ENCODE results near the gene SLC26A6. TPM values are rescaled to one million over a fixed set of nuclear protein-coding genes. Genes with fewer than 3 reads are reported as not detected.

The SLC26A6 gene
- total and polyA plus RNA-seq, 11 donors: 6.7 to 14.6 (median 9.9) TPM

- TF ChIP-seq POLR2A (IDR thresholded peaks at IDR 0.05): no peak
- no peak for TF ChIP-seq CTCF (IDR thresholded peaks at IDR 0.05)
- peak in 1 of 4 donors; percentile 13 for ATAC-seq
- intact Hi-C loops (cut with DNase I): no loop called here
- H3K4me1 ChIP-seq: no peaks in the 10 kb centered on the region
- WGBS, 4 donors: 91 to 94% (median 93%) methylated on average over 9 of the region's 9 CpGs
- peaks cover 0 to 67% (median 61%) of the 10 kb centered on the region in 9 donors for H3K36me3 ChIP-seq
- H3K27ac ChIP-seq: no peak overlapping the region
- H3K4me3 ChIP-seq: no peak overlapping the region
- no peak for DNase-seq
- no peaks in the 10 kb centered on the region for H3K27me3 ChIP-seq
- no peaks in the 10 kb centered on the region for H3K9me3 ChIP-seq
Observed at GRCh38 chr3:48674505-48674904, 39.2 kb upstream of the SLC26A6 start.

GRCh38 chr3:48672522-48672921 is 37.3 kb upstream of the SLC26A6 start:
- Histone ChIP-seq H3K4me1 (no peaks in the 10 kb centered on the region), H3K4me3 (no peak overlapping the region), H3K36me3 (peaks cover 0 to 47% (median 41%) of the 10 kb centered on the region in 9 donors), H3K27ac (no peak overlapping the region), H3K9me3 (no peaks in the 10 kb centered on the region), H3K27me3 (no peaks in the 10 kb centered on the region)
- no peak for DNase-seq
- 42 to 47% (median 43%) methylated on average over 1 of the region's 1 CpG for WGBS, 4 donors
- intact Hi-C loops (cut with DNase I): no loop called here
- no peak for TF ChIP-seq CTCF (IDR thresholded peaks at IDR 0.05)
- no peak for TF ChIP-seq POLR2A (IDR thresholded peaks at IDR 0.05)
- ATAC-seq: no peak

- TF ChIP-seq CTCF (IDR thresholded peaks at IDR 0.05) (no peak), POLR2A (IDR thresholded peaks at IDR 0.05) (no peak)
- H3K9me3 ChIP-seq: no peaks in the 10 kb centered on the region
- DNase-seq (no peak), ATAC-seq (no peak)
- 84 to 90% (median 87%) methylated on average over 4 of the region's 4 CpGs for WGBS, 4 donors
- H3K36me3 ChIP-seq: peaks cover 0 to 6% (median 0%) of the 10 kb centered on the region in 9 donors
- no peak overlapping the region for H3K27ac ChIP-seq
- no peak overlapping the region for H3K4me3 ChIP-seq
- peaks cover 0 to 33% (median 6%) of the 10 kb centered on the region in 9 donors for H3K27me3 ChIP-seq
- peaks cover 0 to 33% (median 14%) of the 10 kb centered on the region in 12 donors for H3K4me1 ChIP-seq
- intact Hi-C loops (cut with DNase I): no loop called here
Observed at GRCh38 chr3:48664929-48665328, 29.7 kb upstream of the SLC26A6 start.

GRCh38 chr3:48664313-48664644 is 29.0 kb upstream of the SLC26A6 start:
- H3K4me3 ChIP-seq: peak overlapping the region in 9 of 12 donors; percentile 53 to 69 (median 61)
- intact Hi-C loops (cut with DNase I): no loop called here
- peaks cover 0 to 6% (median 0%) of the 10 kb centered on the region in 9 donors for H3K36me3 ChIP-seq
- H3K27ac ChIP-seq: peak overlapping the region in 4 of 12 donors; percentile 70 to 89 (median 84)
- DNase-seq (no peak), ATAC-seq (no peak)
- H3K27me3 ChIP-seq: peaks cover 0 to 33% (median 6%) of the 10 kb centered on the region in 9 donors
- WGBS, 4 donors: 60 to 76% (median 63%) methylated on average over 9 to 11 of the region's 11 CpGs
- no peaks in the 10 kb centered on the region for H3K9me3 ChIP-seq
- peaks cover 0 to 33% (median 14%) of the 10 kb centered on the region in 12 donors for H3K4me1 ChIP-seq
- peak in 2 of 12 donors; percentile 17 to 25 for TF ChIP-seq CTCF (IDR thresholded peaks at IDR 0.05)
- TF ChIP-seq POLR2A (IDR thresholded peaks at IDR 0.05): no peak
